Stimulated activated CD4-positive, alpha-beta T cell treated with anti-CD3 and anti-CD28 coated beads, Interleukin-4, amount 100 ng/mL, for 1 hour (primary cell): ENCODE measurements around the gene UBXN6.

ENCODE experiments used
- DNase-seq: peaks from one replicate; pipeline ENCODE4 v3.0.0-alpha.2; 2020

The UBXN6 gene, protein sequence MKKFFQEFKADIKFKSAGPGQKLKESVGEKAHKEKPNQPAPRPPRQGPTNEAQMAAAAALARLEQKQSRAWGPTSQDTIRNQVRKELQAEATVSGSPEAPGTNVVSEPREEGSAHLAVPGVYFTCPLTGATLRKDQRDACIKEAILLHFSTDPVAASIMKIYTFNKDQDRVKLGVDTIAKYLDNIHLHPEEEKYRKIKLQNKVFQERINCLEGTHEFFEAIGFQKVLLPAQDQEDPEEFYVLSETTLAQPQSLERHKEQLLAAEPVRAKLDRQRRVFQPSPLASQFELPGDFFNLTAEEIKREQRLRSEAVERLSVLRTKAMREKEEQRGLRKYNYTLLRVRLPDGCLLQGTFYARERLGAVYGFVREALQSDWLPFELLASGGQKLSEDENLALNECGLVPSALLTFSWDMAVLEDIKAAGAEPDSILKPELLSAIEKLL

GRCh38 chr19:4457654-4458395, at the start of gene UBXN6:
Gene UBXN6, minus strand, starts transcription at chr19:4457794. Its CDS starts 97 bp downstream, at chr19:4457697.
- DNase-seq = peak; percentile 95

DNA sequence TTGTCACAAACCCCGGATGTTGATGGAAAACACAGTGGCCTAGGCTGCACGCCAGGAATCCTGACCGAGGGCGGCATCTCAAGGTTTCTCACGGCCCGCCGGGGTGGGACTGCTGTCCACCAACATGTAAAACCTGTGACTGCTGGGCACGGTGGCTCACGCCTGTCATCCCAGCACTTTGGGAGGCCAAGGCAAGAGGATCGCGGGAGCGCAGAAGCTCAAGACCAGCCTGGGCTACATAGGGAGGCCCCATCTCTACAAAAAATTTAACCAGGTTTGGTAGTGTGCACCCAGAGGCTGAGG, 49.5 kb upstream of the UBXN6 start:
- DNase-seq = no peak

DNA sequence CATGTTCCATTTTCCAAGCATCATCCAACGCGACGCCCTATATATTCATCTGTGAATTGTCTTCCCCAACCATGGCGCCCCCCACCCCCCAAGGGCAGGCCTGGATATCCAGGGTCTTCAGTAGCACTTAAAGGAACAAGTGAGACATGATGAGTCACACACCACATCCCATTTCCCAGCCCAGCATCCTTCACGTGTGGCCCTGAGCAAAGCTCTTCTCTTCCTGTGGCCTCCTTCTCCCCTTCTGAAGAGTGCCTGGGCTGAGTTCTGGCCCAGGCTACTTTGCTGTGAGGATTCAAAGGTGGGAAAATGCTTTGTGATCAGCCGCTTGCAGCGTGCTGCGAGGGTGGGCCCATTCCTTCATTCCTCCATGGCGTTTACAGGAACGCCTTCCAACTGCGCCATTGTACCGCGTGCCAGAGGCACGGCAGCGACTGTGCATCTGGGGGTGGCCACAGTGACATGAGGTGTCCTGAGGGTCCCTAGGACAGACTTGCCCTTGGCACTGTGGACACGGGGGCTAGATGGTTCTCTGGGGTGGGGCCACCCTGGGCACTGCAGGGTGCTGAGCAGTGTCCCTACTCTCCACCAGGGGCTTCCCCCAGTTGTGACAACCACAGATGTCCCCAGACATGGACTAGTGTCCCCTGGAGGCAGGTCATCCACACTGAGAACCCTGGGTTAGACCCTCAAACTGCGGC, 49.0 kb upstream of the UBXN6 start:
- DNase-seq = no peak

GRCh38 chr19:4505570-4506448, 48.2 kb upstream of the UBXN6 start:
- DNase-seq = no peak

DNA sequence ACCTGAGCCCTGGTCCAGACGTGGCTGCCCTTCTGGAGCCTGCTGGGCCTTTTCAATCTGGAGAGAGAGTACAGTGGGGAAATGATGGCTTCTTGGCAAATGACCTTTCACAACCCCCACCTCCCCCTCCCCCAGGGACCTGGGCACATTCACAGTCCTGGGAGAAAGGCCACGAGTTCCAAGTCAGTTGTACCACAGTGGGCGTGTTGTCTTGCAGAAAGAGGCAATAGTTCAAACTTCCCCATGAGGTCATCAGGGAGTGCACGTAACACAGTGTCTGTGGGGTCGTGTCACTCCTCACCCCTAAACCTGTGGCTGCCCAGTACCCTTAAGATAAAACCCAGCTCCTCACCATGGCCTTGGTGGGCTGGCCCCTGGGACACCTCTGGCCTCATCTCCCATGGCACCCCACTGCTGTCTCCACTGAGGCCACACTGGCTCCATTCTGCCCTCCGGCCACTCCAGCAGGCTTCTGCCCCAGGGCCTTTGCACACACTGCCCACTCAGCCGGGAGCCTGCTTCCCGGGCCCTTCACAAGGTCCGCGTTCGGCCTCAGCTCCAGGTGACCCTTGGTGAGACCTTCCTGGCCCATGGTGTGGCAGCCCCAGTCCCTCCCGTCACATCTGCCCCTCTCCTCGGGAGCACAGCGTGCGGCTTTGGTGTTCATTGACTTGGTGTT, 47.4 kb upstream of the UBXN6 start:
- no peak for DNase-seq

- no peak for DNase-seq
These were observed 46.7 kb upstream of the UBXN6 start for GRCh38 chr19:4504297-4504701.

DNA sequence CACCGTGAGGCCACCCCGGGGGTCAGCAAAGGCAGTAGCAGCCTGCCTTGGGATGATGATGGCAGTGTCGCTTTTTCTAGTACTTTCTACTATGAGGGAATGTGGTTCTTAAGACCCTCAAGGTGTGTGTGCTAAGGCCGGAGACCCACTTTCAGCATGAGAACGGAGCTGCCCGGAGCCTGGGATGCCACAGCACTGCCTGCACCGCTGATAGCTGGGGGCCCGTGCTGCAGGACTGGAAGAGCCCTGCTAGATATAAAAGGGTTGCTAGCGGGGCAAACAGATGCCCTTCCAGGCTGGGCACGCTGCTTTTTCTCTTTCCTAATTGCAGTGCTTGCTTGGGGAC, 46.2 kb upstream of the UBXN6 start:
- no peak for DNase-seq

DNA sequence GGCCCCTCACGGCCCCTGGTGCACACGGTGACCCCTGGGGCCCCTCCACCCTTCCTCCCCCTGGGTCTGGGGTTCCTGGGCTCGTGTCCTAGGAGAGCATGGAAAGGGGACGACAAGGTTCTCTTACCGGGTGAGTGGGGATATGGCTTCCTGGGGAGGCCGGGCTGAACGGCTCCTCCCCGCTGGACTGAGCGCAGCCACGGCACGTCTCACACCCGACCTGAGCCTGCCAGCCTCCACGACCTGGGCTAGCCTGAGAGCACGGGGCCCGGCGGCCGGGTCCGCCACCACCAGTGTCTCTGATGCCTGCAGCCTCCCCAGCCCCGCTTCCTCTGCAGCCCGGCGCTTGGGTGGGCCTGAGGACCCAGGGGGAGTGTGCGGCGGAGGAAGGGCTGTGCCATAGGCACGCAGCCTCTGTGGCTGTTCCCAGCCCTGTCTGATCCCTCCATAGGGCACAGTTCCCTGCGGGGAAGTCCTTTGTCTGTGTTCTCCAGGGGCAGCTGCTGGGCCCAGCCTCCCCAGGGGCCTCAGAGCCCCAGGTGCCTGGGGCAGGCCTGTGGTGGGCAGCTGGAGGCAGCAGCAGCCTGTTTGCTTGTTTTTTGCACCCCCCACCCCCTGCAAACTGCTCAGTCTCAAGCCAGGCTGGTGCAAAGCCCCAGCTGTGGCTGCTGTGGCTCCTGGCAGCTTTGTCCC, 45.7 kb upstream of the UBXN6 start:
- DNase-seq = no peak

GRCh38 chr19:4502282-4503131, 44.9 kb upstream of the UBXN6 start:
- no peak for DNase-seq

DNA sequence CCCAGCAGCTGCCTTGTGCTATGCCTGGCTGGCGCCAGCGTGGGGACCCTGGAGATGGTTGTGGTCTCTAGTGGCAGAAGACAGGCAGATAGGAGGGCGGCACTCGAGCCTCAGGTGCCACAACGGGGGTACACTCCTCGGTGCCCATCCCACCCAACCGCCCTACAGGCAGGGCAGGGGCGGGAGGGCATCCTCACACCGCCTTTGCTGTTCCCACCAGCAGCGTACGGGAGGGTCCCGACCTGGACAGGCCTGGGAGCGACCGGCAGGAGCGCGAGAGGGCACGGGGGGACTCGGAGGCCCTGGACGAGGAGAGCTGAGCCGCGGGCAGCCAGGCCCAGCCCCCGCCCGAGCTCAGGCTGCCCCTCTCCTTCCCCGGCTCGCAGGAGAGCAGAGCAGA, 44.1 kb upstream of the UBXN6 start:
- no peak for DNase-seq

GRCh38 chr19:4500841-4501591, 43.4 kb upstream of the UBXN6 start:
- no peak for DNase-seq

DNA sequence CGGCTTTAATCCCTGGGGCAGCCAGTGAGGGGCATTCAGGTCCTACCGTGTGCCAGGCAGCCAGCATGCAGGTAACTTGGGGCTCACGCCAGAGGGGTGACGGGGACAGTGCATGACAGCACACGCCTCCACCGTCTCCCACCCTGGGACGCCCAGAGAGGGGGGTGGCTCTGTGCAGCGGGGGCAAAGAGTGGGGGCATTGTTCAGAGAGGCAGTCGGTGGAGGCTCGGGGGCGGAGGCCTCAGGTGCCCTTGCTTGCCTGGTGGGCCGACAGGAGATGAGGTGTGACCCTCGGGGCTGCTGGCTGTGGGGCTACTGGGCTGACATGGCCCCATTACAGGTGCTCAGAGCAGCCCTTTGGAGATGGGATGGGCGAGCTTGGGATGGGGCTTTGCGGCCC, 42.3 kb upstream of the UBXN6 start:
- no peak for DNase-seq

GRCh38 chr19:4499318-4499717, 41.7 kb upstream of the UBXN6 start:
- no peak for DNase-seq

- DNase-seq = no peak
These were observed 41.1 kb upstream of the UBXN6 start for GRCh38 chr19:4498694-4499093.

DNA sequence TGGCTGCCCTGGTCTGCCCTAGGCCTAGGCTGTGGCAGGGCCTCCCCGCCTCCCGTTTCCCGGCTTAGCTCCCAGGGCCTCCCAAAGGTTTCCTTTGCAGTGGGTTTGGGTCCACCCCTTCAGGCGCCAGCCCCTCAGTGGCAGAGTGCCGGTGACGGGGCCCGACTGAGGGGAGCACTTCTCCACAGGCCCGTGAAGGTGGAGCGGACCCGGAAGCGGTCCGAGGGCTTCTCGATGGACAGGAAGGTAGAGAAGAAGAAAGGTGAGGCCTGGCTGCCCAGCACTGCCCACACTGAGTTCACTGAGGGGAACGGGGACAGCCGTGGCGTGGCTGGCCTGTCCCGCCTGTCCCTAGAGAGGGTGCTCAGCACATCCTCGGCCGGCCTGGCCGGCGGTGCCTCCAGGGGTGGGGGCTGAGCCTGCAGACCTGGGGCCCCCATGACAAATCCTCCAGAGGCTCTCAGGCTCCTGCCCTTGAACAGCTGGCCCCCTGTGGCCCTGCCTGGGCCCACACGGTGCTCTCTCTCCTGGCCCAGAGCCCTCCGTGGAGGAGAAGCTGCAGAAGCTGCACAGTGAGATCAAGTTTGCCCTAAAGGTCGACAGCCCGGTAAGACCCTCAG, 40.3 kb upstream of the UBXN6 start:
- DNase-seq = no peak

DNA sequence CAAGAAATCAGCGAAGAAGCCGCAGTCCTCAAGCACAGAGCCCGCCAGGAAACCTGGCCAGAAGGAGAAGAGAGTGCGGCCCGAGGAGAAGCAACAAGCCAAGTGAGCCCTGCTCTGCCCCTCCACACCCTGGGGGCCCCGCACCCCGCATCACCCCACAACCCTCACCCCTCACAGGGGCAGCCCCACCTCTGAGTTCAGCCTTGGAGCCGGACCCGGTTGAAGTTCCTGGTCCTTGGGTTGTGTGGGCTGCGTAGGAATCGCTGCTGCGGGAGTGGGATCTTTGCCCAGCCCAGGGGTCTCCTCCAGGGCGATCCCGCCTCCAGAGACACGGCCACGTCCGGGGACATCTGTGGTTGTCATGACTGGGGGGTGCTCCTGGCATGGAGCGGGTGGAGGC, 38.7 kb upstream of the UBXN6 start:
- no peak for DNase-seq

GRCh38 chr19:4495471-4495870, 37.9 kb upstream of the UBXN6 start:
- no peak for DNase-seq

DNA sequence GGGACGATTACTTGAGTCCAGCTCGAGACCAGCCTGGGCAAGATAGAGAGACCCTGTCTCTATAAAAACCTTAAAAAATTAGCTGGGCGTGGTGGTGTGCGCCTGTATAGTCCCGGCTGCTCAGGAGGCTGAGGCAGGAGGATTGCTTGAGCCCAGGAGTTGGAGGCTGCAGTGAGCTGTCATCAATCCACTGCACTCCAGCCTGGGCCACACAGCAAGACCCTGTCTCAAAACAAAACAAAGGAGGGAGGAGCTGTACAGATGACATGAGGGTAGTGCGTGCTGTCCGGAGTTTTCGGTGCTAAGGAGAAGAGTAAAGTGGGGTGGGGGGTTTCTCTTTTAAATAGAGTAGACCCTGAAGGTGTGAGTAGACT, 37.1 kb upstream of the UBXN6 start:
- no peak for DNase-seq

- DNase-seq = no peak
These were observed 36.5 kb upstream of the UBXN6 start for GRCh38 chr19:4493929-4494690.
